ENCODE measurements around the gene CECR2. TPM values are rescaled to one million over a fixed set of nuclear protein-coding genes. Genes with fewer than 3 reads are reported as not detected.

Gene CECR2
- total RNA-seq, 1 experiment from 2014 or later, result 4.1 TPM

DNA sequence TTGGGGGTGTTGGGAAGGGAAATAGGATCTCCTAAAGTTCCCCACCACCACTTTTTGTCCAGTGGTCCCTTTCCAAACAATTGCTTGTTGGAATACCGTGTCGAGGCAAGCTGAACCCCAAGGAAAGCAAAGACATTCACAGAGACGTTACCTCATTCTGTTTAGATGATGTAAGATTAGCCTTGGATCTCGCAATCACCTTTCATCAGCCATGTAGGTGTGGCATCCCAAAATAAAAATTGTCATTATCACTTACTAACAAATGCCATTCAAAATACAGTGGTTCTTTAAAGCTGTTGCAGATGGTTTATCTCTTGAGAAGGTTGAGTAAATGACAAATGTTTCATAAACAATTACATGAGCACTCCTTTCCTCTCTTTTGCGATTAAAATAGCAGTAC, 107.6 kb downstream of the CECR2 start:
- POLR2A ChIA-PET (ENCODE audit: low non-redundant PET), result no interaction called here
- Histone ChIP-seq H3K27ac (ENCODE audit: low read depth, low read length, poor library complexity, severe bottlenecking) (peak overlapping the region; percentile 70), H3K4me1 (ENCODE audit: insufficient read depth, low read length, poor library complexity, severe bottlenecking) (peaks cover 19% of the 10 kb centered on the region), H3K9me3 (ENCODE audit: low read depth, low read length, poor library complexity, severe bottlenecking) (no peaks in the 10 kb centered on the region), H3K4me3 (ENCODE audit: low read depth, low read length, poor library complexity, severe bottlenecking) (peak overlapping the region; percentile 29), H3K27me3 (replicated peaks; ENCODE audit: insufficient read depth, low read depth, low read length, poor library complexity) (no peaks in the 10 kb centered on the region), H3K36me3 (ENCODE audit: insufficient read depth, low read length, poor library complexity, severe bottlenecking) (no peaks in the 10 kb centered on the region)
- intact Hi-C loops (cut with micrococcal nuclease; ENCODE audit: unreplicated experiment), result no loop called here
- TSS peak; percentile 92 for BruUV-seq (replicated peaks)
- peak; percentile 24 for DNase-seq (ENCODE audit: low spot score)
- CTCF ChIA-PET, result no interaction called here
- TF ChIP-seq, protein P1, sequence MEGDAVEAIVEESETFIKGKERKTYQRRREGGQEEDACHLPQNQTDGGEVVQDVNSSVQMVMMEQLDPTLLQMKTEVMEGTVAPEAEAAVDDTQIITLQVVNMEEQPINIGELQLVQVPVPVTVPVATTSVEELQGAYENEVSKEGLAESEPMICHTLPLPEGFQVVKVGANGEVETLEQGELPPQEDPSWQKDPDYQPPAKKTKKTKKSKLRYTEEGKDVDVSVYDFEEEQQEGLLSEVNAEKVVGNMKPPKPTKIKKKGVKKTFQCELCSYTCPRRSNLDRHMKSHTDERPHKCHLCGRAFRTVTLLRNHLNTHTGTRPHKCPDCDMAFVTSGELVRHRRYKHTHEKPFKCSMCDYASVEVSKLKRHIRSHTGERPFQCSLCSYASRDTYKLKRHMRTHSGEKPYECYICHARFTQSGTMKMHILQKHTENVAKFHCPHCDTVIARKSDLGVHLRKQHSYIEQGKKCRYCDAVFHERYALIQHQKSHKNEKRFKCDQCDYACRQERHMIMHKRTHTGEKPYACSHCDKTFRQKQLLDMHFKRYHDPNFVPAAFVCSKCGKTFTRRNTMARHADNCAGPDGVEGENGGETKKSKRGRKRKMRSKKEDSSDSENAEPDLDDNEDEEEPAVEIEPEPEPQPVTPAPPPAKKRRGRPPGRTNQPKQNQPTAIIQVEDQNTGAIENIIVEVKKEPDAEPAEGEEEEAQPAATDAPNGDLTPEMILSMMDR (conservative IDR thresholded peaks at IDR 0.05; ENCODE audit: low read depth, low read length), result no peak
- TF ChIP-seq EZH2 (IDR thresholded peaks at IDR 0.05; ENCODE audit: borderline replicate concordance, low read depth, low read length, poor library complexity, severe bottlenecking), result no peak

DNA sequence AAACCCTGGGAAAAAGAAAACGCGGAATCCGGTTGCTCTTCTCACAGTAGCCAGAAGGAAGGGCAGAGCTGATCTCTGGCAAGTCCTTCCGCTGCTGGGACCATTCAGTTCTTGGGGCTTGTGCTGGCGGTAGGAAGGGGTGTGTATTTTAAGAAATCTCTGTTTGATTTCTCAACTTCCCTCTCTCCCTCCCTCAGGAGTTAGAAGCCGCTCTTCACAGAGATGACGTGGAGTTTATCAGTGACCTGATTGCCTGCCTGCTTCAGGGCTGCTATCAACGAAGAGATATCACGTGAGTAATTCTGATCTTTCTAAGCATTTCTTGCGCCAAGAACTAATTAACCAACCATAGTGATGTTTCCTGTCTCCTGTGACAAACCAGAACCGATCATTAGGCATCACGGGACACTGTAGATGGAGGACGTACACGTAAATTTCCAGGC, 108.2 kb downstream of the CECR2 start:
- peak; percentile 74 for DNase-seq (ENCODE audit: low spot score)
- H3K9me3 ChIP-seq (ENCODE audit: low read depth, low read length, poor library complexity, severe bottlenecking), result no peaks in the 10 kb centered on the region
- ChIA-PET POLR2A (ENCODE audit: low non-redundant PET) (no interaction called here), CTCF (no interaction called here)
- H3K4me1 ChIP-seq (ENCODE audit: insufficient read depth, low read length, poor library complexity, severe bottlenecking), result peaks cover 19% of the 10 kb centered on the region
- H3K36me3 ChIP-seq (ENCODE audit: insufficient read depth, low read length, poor library complexity, severe bottlenecking), result no peaks in the 10 kb centered on the region
- BruUV-seq (replicated peaks), result no TSS peak
- H3K27ac ChIP-seq (ENCODE audit: low read depth, low read length, poor library complexity, severe bottlenecking), result peak overlapping the region; percentile 70
- H3K4me3 ChIP-seq (ENCODE audit: low read depth, low read length, poor library complexity, severe bottlenecking), result peak overlapping the region; percentile 29
- intact Hi-C loops (cut with micrococcal nuclease; ENCODE audit: unreplicated experiment), result no loop called here
- TF ChIP-seq, protein P1 (conservative IDR thresholded peaks at IDR 0.05; ENCODE audit: low read depth, low read length), result no peak
- no peak for TF ChIP-seq EZH2 (IDR thresholded peaks at IDR 0.05; ENCODE audit: borderline replicate concordance, low read depth, low read length, poor library complexity, severe bottlenecking)
- H3K27me3 ChIP-seq (replicated peaks; ENCODE audit: insufficient read depth, low read depth, low read length, poor library complexity), result no peaks in the 10 kb centered on the region

DNA sequence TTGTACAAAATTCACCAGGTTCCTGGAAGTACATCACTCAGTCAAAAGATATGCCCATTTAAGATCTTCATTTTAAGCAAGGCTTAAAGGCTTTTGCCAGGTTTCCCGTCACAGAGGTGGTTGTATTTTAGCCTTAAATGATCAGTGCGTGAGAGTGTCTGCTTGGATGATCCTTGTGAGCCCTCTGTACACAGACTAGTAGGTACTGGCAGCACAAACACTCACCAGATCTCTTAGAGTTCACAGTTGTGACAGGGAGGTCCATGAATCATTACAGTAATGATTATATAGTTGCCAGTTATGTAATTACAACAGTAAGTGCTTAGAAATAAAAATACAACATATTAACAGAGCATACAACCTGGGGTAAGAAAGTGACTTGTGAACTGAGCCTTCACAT, 109.9 kb downstream of the CECR2 start:
- Histone ChIP-seq H3K4me3 (ENCODE audit: low read depth, low read length, poor library complexity, severe bottlenecking) (no peak overlapping the region), H3K27me3 (replicated peaks; ENCODE audit: insufficient read depth, low read depth, low read length, poor library complexity) (no peaks in the 10 kb centered on the region), H3K36me3 (ENCODE audit: insufficient read depth, low read length, poor library complexity, severe bottlenecking) (no peaks in the 10 kb centered on the region), H3K4me1 (ENCODE audit: insufficient read depth, low read length, poor library complexity, severe bottlenecking) (peaks cover 19% of the 10 kb centered on the region), H3K27ac (ENCODE audit: low read depth, low read length, poor library complexity, severe bottlenecking) (no peak overlapping the region), H3K9me3 (ENCODE audit: low read depth, low read length, poor library complexity, severe bottlenecking) (no peaks in the 10 kb centered on the region)
- no peak for DNase-seq (ENCODE audit: low spot score)
- intact Hi-C loops (cut with micrococcal nuclease; ENCODE audit: unreplicated experiment), result no loop called here
- no TSS peak for BruUV-seq (replicated peaks)
- no peak for TF ChIP-seq EZH2 (IDR thresholded peaks at IDR 0.05; ENCODE audit: borderline replicate concordance, low read depth, low read length, poor library complexity, severe bottlenecking)
- TF ChIP-seq, protein P1 (conservative IDR thresholded peaks at IDR 0.05; ENCODE audit: low read depth, low read length), result no peak
- CTCF ChIA-PET, result no interaction called here
- POLR2A ChIA-PET (ENCODE audit: low non-redundant PET), result no interaction called here

All from A673 (cell line).